HG03139 (cell line): ENCODE data around the gene OPRD1.
A peak's percentile ranks its signal among the peaks of the same experiment; 100 is the strongest.

ENCODE experiments used
- ATAC-seq: cut with Tn5 transposase; IDR thresholded peaks from one replicate; pipeline ENCODE4 v1.9.1; 2021; ENCODE audit not compliant: unreplicated experiment

OPRD1 gene

DNA sequence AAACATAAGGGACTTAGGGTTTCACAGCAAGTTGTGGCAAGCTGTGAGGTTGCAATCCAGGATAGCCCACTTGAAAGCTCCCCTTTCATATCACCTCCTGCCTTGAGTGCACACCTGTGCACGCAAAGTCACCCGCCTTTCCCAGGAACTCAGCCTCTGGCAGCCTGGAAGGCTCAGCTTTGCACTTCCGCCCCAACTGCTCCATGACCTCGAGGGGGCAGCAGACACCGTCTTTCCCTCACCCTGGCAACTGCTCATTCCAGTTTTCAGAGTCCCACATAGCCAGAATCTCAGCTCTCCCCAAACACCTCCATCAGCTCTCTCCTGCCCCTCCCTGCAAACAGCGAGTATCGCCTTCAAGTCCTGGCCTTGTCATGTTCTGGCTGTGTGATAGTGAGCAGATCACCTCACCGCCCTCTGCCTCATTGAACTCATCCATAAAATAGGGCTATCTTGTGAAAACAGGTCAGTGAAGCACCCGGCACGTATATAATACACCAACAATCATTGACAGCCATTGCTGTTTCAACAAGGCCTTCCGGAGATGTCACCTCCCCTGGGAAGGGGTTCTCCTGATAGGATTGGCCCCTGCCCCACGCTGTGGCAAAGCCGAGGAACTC is 70.1 kb downstream of the OPRD1 start:
- no peak for ATAC-seq

DNA sequence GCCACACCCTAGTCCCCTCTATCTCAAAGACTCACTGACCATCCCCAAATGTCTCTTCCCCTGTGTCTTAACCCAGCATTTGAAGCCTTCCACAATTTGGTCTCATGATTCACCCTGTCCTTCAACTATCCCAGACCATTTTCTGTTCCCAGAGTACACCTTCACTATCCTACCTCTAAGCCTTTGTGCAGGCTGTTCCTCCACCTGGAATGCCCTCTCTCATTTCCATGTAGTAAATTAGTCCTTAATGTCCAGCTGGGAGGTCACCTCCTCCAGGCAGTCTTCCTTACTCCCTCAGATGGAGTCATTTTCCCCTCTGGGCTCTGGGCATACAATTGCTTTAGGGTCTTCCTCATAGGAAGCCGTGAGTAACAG is 71.3 kb downstream of the OPRD1 start:
- ATAC-seq = no peak

DNA sequence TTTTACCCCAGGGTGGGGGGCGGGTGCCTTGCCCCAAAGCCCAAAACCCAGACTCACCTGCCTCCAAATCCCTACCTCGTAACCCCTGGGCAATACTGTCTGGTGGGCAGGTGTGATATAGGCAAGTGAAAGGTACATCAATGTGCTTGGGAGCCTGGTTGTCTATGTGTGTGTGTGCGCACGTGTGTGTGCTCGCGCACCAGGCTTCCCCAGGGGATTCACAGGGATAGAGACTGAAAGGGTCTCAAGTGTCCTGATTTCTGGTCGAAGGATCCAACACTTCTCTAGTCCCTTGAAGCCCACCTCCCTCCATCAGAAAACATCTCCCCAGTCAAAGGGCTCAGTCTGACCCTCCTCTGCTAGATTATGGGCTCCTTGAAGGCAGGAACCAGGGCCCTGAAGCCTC is 73.5 kb downstream of the OPRD1 start:
- ATAC-seq = no peak

DNA sequence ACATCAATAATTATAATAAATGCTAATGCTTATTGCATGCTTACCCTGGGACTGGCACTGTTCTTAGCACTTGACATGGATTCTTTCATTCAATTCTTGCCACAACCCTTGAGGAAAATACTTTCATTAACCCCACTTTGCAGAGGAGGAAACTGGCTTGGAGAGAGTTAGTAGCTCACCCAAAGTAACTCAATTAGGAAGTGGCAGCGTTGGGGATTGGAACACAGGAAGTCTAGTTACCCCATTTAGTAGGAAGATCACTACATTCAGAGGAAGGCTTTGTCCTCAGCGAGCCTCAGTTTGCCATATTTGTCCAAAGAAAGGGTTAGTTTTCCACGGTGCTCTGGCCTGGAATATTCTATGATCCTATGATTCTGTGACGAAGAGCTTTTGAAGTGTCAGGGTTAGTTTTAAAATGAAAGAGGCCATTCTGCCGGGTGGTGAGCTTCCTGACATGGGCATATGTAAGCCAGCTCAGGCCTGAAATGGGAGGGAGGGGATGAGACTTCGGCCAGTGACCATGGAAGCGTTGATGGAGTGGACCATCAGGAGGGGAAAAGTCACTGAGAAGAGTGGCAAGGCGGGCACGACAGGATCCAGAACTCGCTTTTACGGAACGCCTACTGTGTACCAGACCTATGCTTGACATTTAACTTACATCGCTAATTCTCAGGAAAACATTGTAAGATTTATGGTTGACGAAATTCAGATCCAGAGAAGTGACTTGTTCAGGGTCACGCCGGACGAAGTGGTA is 74.2 kb downstream of the OPRD1 start:
- ATAC-seq = no peak

DNA sequence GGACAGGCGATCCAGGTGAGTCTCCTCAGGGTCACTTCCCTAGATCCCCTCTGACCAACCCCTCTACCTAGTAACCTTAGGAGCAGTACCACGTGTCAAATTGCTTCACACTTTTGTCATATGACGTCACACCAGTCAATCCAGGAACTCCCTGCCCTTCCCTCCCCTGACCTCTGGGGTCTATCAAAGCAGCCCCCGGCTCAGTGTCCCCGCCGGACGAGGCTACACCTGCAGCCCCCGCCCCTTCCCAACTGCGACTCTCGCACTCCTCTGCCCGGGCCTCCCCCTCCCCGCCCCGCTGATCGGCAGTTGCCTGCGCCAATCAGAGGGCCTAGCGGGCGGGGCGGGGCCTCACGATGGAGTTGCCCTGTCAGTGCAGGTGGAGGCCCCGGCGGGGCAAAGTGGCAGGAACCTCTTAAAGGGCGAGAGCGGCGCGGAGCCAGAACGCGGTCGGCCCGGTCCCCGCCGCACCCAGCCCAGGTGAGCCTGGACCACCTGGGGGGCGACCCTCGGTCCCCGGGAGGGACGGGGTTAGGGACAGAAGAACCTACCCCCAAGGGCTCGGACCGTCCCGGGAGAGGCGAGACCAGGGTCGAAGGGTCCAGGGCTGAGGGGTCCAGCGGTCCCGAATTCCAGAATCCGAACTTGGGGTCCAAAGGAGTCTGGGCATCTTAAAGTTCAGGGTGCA is 74.9 kb downstream of the OPRD1 start:
- ATAC-seq = peak; percentile 54

DNA sequence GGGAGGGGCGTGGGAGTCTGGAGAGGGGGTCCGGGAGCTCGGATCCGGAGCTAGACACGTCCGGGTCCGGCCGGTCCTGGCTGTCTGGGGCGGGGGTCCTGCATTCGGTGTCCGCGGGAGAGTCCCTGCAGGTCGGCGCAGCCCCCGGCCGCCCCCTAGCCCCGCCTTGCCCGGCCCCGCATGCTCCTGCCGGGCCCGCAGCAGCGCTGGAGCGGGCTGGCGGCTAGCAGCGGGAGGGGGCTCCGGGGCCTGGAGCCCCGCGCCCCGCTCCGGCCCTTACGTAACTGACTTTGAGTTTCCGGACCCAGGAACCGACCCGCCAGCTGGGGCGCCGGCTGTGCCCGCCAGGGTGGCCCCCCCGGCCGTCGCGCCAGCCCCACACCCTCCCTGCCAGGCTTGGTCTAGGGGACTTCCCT is 75.5 kb downstream of the OPRD1 start:
- ATAC-seq = no peak

DNA sequence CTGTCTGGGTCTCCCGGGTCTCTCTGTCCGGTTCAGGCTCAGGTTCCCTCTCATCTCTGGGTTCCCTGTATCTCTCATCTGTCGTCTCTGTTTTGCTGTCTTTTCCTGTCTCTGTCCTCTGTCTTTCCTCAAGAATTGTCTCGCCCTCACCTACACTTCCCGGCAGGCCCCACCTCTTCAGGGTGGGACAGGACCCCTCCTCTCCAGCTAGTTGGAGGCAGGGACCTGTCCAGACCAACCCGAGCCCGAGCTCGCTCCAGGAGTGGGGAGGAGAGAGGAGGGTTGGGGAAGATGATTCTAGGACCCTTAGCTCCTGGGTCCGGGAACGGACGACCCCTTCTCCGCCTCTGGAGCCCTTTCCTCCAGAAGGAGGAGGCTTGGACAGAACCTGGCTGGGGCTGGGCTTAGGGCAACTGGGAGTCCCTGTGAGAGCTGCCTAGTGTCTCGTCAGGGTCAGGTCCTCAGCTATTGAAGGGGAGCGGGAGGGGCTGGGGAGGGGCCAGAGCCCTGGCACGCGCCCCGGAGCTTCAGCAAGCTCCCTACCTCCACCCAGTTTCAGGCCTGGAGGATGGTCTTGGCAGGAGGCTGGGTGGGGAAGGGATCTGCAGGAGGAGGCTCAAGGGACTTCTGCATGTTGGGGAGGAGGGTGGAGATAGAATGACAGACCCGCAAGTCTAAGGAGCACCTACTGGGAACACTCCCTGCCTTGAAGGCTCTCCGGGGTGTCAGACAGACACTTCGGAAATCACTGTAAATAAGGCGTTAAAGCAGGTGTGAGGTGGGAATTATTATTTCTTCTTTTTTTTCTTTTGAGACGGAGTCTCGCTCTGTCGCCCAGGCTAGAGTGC is 76.1 kb downstream of the OPRD1 start:
- no peak for ATAC-seq

DNA sequence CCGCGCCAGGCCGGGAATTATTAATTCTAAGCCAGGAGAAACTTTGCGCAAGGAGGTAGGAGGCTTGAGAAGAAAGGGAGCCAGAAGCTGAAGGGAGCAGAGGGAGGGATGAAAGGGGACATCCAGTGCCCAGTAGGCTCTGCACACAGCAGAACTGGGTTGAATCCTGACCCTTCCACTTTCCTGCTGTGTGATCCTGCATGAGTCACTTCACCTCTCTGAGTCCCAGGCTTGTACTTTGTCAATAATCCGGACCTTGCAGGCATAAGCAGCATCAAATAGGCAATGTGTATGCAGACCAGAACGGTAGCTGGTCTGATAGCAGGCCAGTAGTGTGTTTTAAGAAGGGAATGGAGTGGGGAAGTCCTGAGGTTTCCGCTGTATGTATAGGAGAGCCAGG is 76.9 kb downstream of the OPRD1 start:
- ATAC-seq = no peak

DNA sequence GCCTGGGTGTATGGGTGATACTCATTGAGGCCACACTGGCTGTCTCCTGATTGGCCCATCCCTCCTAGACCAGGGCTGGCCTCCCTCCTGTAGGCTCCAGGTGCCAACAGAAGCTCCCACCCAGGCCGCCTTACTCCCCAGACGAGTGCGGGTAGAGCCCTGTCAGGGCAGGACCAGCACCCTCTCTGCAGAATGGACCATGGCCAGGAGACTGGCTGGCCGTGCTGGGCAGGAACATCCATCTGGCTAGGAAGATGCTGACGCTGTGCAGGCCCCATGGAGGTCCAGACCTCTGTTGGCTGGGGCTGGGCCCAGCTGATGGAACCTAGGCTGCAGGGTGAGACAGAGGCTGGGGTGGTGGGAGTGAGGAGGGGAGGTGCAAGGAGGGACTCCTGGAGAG is 77.4 kb downstream of the OPRD1 start:
- no peak for ATAC-seq

DNA sequence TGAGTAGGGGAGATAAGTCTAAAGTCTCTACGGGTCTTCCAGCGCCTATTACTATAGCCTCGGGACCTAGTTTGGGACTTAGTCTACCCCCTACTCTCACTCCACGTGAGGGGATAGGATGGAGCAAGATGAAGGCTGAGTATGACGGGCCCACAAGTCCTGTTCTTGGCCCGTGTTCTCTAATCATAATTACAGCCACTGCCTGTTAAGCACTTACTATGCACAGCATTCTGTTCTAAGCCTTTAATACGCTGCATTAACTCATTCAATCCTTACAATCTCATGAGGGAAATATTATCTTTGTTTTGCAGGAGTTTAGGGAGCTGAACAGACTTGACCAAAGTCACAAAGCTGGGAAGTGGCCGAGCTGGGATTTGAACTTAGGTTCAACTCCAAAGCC is 78.5 kb downstream of the OPRD1 start:
- ATAC-seq = no peak

DNA sequence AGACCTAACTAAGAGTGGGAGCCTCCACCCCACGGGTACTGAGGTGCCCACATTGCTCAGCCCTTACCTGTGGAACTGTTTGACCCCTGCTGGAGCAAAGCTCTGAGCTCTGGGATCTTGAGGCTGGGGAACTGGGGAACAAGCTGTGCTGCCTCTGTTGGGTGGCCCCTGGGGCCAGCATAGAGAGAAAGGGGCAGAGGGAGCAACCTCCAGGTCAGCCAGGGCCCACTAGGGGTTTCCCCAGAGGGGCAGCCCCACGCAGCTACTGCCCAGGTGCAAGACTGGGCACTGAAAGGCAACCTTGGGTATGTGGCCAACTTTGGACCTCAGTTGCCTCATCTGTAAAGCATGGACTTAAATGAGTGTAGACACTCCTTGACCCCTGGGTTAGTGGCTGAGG is 78.9 kb downstream of the OPRD1 start:
- no peak for ATAC-seq

DNA sequence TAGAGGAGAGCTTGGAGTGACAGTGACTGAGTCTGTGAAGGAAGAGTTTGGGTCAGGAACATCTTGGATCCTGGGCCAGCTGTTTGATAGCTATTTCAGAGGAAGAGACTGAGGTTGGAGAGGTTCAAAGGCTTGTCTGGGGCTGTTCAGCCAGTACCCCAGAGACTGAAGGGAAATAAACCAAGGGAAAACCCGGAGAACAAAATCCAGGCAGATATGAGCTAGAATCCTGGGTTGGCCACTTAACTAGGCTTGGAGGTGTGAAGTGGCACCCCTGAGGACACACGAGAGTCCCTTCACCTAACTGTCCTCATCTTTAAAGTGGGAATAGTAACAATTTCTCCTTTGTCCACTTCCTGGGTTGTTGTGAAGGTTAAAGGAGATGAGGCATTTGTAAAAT is 79.3 kb downstream of the OPRD1 start:
- no peak for ATAC-seq

DNA sequence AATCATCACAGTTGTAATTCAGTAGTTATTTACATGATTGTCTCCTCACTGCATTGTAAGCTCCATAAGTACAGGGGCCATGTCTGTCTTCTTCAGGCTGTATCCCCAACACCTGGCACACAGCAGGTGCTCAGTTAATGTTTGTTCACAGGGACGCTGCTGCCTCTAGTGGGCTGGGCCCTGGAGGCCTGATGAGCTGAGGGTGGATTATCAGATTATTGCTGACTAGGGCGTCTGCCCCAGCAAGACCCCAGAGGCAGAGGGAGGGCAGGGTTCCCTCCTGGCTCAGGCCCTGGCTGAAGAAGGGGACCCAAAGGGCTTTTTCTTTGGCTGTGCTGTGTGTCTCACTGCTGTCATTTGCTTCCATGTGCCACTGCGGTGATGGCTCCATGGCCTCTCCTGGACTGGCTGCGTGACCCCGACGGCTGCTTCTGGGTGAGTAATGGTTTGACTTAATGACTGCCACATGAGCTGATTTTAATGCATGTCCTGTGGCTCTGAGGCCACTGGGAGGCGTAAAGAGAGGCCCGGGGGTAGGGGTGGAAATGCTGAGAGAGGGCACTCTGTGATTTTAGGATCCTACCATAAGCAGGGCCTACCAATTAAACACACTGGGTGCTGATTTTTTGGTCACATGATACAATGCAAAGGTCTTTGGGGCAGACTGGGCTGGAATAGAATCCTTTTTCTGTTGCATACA is 81.6 kb downstream of the OPRD1 start:
- ATAC-seq = no peak

DNA sequence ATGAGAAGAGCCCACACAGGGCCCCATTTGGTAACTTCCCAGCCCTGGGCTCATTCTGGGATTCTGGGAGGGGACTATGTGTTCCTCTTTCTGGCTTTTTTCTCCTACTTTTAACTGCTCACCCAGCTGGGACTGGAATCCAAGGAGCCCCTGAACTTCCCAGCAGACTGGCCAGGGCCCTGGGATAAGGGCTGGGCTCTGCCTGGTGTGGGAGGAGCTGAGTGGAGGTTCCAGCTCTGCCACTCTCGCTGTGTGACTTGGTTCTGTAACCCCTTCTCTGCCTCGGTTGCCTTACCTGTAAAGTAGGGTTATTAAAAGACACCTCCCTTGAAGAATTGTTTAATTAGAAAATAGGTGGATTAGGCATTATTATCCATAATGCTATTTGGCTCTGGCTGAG is 82.8 kb downstream of the OPRD1 start:
- ATAC-seq = no peak

DNA sequence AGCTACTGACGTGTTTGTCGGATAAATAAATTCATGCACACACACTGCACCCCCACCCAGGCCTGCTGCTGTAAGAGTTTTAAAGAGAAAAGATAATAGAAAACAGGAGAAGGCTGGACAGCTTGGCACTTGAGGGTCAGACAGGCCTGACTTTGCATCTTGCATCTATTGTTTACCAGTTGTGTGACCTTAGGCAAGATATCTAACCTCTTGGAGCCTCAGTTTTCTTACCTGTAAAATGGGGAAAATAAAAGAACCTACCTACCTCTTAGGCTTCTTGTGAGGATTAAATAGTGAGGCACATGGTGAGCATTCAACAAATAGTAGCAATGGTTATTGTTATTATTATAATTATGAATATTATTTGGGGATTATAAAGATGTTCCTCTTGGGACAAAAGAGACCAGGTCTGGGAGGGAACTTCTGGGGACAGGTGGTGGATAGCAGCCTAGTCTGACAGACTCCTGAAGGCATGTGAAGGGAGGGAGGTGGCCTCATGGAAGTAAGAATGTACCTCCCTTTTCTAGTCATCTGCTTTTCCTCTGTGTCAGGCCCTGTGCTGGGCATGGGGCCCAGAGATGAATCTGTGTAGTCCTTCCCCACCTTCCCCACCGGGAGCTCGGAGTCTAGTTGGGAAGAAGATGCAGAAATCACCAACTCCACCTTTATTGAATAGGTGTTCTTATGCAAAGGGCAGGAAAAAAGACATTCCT is 84.1 kb downstream of the OPRD1 start:
- no peak for ATAC-seq

DNA sequence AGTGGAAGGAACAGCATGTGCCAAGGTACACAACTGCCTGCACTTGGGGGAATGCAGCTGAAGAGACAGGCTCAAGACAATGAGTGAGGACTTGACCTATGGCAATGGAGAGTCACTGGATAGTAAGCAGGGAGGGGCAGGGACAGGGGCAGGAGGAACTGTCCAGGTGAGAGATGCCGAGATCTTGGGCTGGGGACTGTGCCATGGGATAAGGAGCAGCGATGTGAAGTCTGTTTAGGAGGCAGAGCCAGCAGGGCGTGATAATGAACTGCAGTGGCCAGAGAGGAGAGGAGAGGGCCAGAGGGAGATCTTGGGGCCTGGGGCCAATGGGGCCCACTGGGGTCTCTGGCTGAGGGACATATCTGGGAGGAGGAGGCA is 84.6 kb downstream of the OPRD1 start:
- no peak for ATAC-seq

DNA sequence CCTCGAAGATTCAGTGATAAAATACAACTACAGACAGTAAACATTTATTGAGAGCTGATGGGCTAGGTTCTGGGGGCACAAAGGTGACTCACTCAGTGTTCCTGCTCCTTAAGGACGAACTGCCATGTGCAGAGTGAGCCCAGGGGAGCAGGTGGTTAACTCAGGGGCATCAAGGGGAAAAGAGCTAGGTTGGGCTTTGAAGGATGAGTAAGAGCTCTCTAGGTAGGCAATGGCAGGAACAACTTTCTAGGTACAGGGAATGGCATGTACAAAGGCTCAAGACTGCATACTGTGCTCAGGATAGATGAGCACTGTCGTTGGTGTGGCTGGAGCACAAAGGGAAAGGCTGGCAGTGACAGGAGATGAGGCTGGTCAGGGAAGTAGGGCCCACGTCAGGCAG is 85.8 kb downstream of the OPRD1 start:
- no peak for ATAC-seq

DNA sequence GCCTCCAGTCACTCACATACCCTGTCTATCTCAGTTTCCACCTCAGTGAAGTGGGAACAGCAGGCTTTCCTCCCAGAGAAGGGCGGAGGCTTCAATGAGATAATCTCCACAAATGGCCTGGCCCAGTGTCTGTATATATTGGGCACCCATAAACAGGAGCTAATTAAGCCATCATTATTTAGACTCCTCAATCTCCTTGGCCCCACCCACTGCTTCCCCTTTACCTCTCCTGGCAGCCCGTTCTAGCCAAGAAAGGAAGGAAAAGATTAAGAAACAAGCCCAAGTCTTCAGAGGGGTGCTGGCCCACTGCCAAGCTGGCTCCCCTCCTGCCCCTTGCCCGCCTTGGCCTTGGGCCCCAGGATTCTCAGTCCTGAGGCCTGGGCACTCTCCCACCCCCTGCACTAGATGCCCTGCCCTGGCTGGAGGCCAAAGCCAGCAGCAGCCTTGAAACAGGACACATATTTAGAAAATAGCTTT is 86.5 kb downstream of the OPRD1 start:
- ATAC-seq = no peak

DNA sequence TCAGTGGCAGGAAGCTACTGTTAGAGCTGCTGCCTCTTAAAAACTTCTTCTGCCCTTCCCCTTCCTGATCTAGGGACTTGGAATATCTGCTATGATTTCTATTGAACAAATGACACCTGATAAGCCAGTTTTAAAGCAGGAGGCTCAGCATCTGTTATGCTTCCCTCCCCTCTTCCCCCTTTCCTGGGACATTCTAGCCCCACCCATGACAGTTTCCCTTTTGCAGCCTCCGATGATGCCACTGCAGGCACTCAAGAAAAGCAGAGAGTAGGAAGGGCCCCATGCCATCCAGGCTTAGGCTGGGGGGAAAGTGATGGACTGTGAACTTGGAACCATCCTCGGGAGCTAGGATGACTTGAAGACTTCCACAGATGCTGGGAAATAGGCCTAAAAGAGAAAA is 87.3 kb downstream of the OPRD1 start:
- no peak for ATAC-seq

DNA sequence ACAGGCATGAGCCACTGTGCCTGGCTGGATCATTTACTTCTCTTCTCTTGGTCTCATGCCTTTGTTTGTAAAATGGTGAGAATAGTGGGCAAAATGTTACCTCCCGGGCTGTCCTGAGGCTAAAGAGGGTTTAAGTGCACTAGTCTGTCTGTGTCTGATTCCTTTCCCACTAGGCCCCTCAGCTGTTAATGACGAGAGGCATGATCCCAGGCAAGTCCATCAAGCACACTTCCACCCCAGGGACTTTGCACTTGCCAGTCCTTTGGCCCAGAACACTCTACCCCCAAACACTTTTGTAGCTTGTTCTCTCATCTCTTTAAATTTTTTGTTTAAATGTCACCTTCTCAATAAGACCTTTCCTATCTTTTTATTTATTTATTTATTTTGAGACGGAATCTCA is 88.6 kb downstream of the OPRD1 start:
- ATAC-seq = no peak
